ENCODE results near the gene VPS8.

GRCh38 chr3:184970186-184970585, 158.2 kb downstream of the VPS8 start:
- TF ChIP-seq CTCF (conservative IDR thresholded peaks at IDR 0.05 in 1 of 2, IDR thresholded peaks at IDR 0.05 in 1 of 2; ENCODE audit: low read depth in 1 of 2, low read length in 2 of 2) (no peak), EZH2 (IDR thresholded peaks at IDR 0.05; ENCODE audit: low read length, missing control alignments) (no peak)
